Measurements from ENCODE around the gene SESN1.

SESN1 gene

GRCh38 chr6:108998485-108998884, 96.2 kb downstream of the SESN1 start:
- TF ChIP-seq CTCF (IDR thresholded peaks at IDR 0.05), result no peak

GRCh38 chr6:108996208-108996607, 98.4 kb downstream of the SESN1 start:
- TF ChIP-seq CTCF (IDR thresholded peaks at IDR 0.05), result no peak

GRCh38 chr6:108995296-108995695, 99.3 kb downstream of the SESN1 start:
- TF ChIP-seq CTCF (IDR thresholded peaks at IDR 0.05), result no peak

- no peak for TF ChIP-seq CTCF (IDR thresholded peaks at IDR 0.05)
Measured at GRCh38 chr6:108993876-108994275, 100.8 kb downstream of the SESN1 start.

GRCh38 chr6:108989700-108990099, 104.9 kb downstream of the SESN1 start:
- no peak for TF ChIP-seq CTCF (IDR thresholded peaks at IDR 0.05)

- TF ChIP-seq CTCF (IDR thresholded peaks at IDR 0.05), result no peak
Measured at GRCh38 chr6:108988765-108989164, 105.9 kb downstream of the SESN1 start.

- TF ChIP-seq CTCF (IDR thresholded peaks at IDR 0.05), result no peak
Measured at GRCh38 chr6:108988296-108988695, 106.3 kb downstream of the SESN1 start.

- TF ChIP-seq CTCF (IDR thresholded peaks at IDR 0.05), result no peak
Measured at GRCh38 chr6:108987156-108987555, 107.5 kb downstream of the SESN1 start.
